HepG2 (cell line): Measurements from ENCODE around the gene AKAP7. TPM values are rescaled to one million over a fixed set of nuclear protein-coding genes. Genes with fewer than 3 reads are reported as not detected.

Source experiments
- AHDC1 ChIP-seq: sonication (generic); formaldehyde crosslinking; IDR thresholded peaks from 2 replicates; pipeline ENCODE4 v1.5.1; 2020; ENCODE audit warnings: mild to moderate bottlenecking, missing genetic modification reagents, borderline replicate concordance
- ETV6 ChIP-seq: sonication (generic); formaldehyde crosslinking; conservative IDR thresholded peaks from 2 replicates; pipeline ENCODE4 v1.4.0; 2020; ENCODE audit warnings: missing genetic modification reagents
- HOXA7 ChIP-seq: sonication (generic); formaldehyde crosslinking; IDR thresholded peaks from 2 replicates; pipeline ENCODE4 v1.8.1; 2022; ENCODE audit warnings: mild to moderate bottlenecking, missing genetic modification reagents, moderate library complexity
- IRX3 ChIP-seq: sonication (generic); formaldehyde crosslinking; IDR thresholded peaks from 2 replicates; pipeline ENCODE4 v1.8.1; 2023; ENCODE audit warnings: mild to moderate bottlenecking, low read depth, missing genetic modification reagents, borderline replicate concordance
- LCORL ChIP-seq, 2 experiments: fragments of 450-650 bp in 1 of 2; sonication (generic) in 1 of 2; formaldehyde crosslinking in 1 of 2; IDR thresholded peaks; 2 replicates each; pipeline versions ENCODE4 v1.5.0 to v1.6.1; 2017 to 2020; ENCODE audit warnings: antibody characterized with exemption in 1 of 2, missing genetic modification reagents in 1 of 2
- PHF5A ChIP-seq: IDR thresholded peaks from one replicate; pipeline ENCODE4 v1.6.1; 2018; ENCODE audit warnings: low read depth, missing genetic modification reagents; ENCODE audit not compliant: unreplicated experiment
- SMC3 ChIP-seq: IDR thresholded peaks from 2 replicates; pipeline ENCODE4 v1.6.1; 2011; ENCODE audit warnings: low read length, improper control_type of control experiment
- THAP9 ChIP-seq: sonication (generic); formaldehyde crosslinking; IDR thresholded peaks from 2 replicates; pipeline ENCODE4; 2020; ENCODE audit warnings: missing genetic modification reagents, mild to moderate bottlenecking, borderline replicate concordance
- ZNF773 ChIP-seq: sonication (generic); formaldehyde crosslinking; IDR thresholded peaks from 2 replicates; pipeline ENCODE4 v1.4.0; 2020; ENCODE audit warnings: missing genetic modification reagents, borderline replicate concordance
- polyA plus RNA-seq, 8 experiments: library from polyadenylated mRNA; depleted of rRNA in 3 of 8; stranded (reverse) in 7 of 8; unstranded in 1 of 8; fragments of >200 nt; fragmentation: Illumina TruSeq in 4 of 8; extraction: Trizol in 4 of 8; gene quantifications; 2 replicates each; pipeline versions ENCODE4 v1.2.1 to v1.2.3, GENCODE V29; 2011 to 2016; ENCODE audit warnings: low read depth in 4 of 8, missing spikeins in 1 of 8, mixed read lengths in 1 of 8; ENCODE audit not compliant: insufficient read depth in 1 of 8
- total RNA-seq, 5 experiments: library from RNA; depleted of rRNA; stranded (reverse); fragments of >200 nt; fragmentation: Illumina TruSeq; extraction: Trizol; gene quantifications; 2 replicates each; pipeline ENCODE4 v1.2.3, GENCODE V29; 2016; ENCODE audit warnings: low read depth in 1 of 5

AKAP7 gene
- total and polyA plus RNA-seq, 2 of the 13 experiments (the other 11 are each of a cell fraction or from before 2014, with no cell fraction given), result 3.6 to 11.7 TPM

GRCh38 chr6:131146865-131147264 lies 11.6 kb downstream of the AKAP7 start (continued):
- TF ChIP-seq AHDC1 (CRISPR knock-in tag) (no peak), SMC3 (no peak), ETV6 (no peak), HOXA7 (no peak), ZNF773 (no peak), LCORL (IDR thresholded peaks at IDR 0.05) (no peak), LCORL (CRISPR knock-in tag; IDR thresholded peaks at IDR 0.05) (no peak), PHF5A (CRISPR knock-in tag) (no peak), IRX3 (CRISPR knock-in tag) (no peak), THAP9 (CRISPR knock-in tag) (no peak)
